PC-9 (cell line): ENCODE data around the gene CXCL8.

Experiments used
- EZH2 ChIP-seq: fragments of 200-600 bp; sonication (generic); IDR thresholded peaks from 2 replicates; pipeline ENCODE4 v1.8.0; 2017; ENCODE audit warnings: antibody characterized with exemption, low read depth
- TF ChIP-seq, protein P1 (sequence below): fragments of 200-600 bp; sonication (generic); conservative IDR thresholded peaks from 2 replicates; pipeline ENCODE4 v1.6.1; 2017; ENCODE audit warnings: mixed run types, antibody characterized with exemption, mild to moderate bottlenecking, moderate library complexity

DNA sequence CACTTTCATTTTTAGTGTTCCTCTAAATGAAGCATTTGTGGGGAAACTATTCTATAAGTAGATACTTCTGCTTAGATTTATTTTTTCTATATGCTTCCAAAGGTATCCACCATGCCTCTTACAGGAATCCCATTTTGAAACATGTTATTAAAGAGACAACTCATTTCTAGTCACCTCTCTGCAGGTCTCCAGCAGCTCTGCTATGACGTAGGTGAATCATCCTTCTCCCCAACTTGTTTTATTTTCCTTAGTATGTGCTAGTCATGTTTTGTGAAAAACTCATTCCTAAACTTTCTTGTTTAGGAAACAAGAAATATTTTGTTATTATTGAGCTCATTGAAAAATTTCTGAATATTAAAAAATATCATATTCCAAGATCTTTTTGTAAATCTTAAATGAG, 12.8 kb downstream of the CXCL8 start:
- TF ChIP-seq, protein P1, sequence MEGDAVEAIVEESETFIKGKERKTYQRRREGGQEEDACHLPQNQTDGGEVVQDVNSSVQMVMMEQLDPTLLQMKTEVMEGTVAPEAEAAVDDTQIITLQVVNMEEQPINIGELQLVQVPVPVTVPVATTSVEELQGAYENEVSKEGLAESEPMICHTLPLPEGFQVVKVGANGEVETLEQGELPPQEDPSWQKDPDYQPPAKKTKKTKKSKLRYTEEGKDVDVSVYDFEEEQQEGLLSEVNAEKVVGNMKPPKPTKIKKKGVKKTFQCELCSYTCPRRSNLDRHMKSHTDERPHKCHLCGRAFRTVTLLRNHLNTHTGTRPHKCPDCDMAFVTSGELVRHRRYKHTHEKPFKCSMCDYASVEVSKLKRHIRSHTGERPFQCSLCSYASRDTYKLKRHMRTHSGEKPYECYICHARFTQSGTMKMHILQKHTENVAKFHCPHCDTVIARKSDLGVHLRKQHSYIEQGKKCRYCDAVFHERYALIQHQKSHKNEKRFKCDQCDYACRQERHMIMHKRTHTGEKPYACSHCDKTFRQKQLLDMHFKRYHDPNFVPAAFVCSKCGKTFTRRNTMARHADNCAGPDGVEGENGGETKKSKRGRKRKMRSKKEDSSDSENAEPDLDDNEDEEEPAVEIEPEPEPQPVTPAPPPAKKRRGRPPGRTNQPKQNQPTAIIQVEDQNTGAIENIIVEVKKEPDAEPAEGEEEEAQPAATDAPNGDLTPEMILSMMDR = no peak
- TF ChIP-seq EZH2 = no peak
